Measurements from ENCODE around the gene OOSP1. TPM values are rescaled to one million over a fixed set of nuclear protein-coding genes. Genes with fewer than 3 reads are reported as not detected.
"Not testable (repeated sequence)": the region's sequence is repeated elsewhere in the genome, so short reads cannot be mapped to it uniquely, and the experiment has no call there.

Gene OOSP1
- total RNA-seq, 1 donor from 2014 or later: not detected

- ATAC-seq (no peak), DNase-seq (no peak)
- Histone ChIP-seq H3K4me3 (no peak overlapping the region), H3K27me3 (no peaks in the 10 kb centered on the region), H3K36me3 (no peaks in the 10 kb centered on the region), H3K4me1 (no peaks in the 10 kb centered on the region), H3K27ac (no peak overlapping the region), H3K9me3 (no peaks in the 10 kb centered on the region)
- intact Hi-C loops (cut with DNase I): no loop called here
- no peak for TF ChIP-seq CTCF (IDR thresholded peaks at IDR 0.05)
Observed at GRCh38 chr11:59900366-59901126, 37.7 kb upstream of the OOSP1 start.

GRCh38 chr11:59901306-59901705 is 36.9 kb upstream of the OOSP1 start:
- ATAC-seq: no peak
- no peaks in the 10 kb centered on the region for H3K4me1 ChIP-seq
- H3K4me3 ChIP-seq: no peak overlapping the region
- no peaks in the 10 kb centered on the region for H3K27me3 ChIP-seq
- intact Hi-C loops (cut with DNase I): no loop called here
- DNase-seq: no peak
- H3K9me3 ChIP-seq: no peaks in the 10 kb centered on the region
- H3K27ac ChIP-seq: no peak overlapping the region
- TF ChIP-seq CTCF (IDR thresholded peaks at IDR 0.05): no peak
- H3K36me3 ChIP-seq: no peaks in the 10 kb centered on the region

GRCh38 chr11:59903569-59903968 is 34.7 kb upstream of the OOSP1 start:
- H3K36me3 ChIP-seq; intact Hi-C loops (cut with DNase I); H3K4me1 ChIP-seq; H3K27ac ChIP-seq; H3K27me3 ChIP-seq; DNase-seq; H3K4me3 ChIP-seq; ATAC-seq; H3K9me3 ChIP-seq: not testable (repeated sequence)

- Histone ChIP-seq H3K27ac (no peak overlapping the region), H3K4me3 (no peak overlapping the region), H3K27me3 (no peaks in the 10 kb centered on the region), H3K4me1 (no peaks in the 10 kb centered on the region), H3K36me3 (no peaks in the 10 kb centered on the region), H3K9me3 (peaks cover 18% of the 10 kb centered on the region)
- intact Hi-C loops (cut with DNase I): no loop called here
- no peak for DNase-seq
- no peak for ATAC-seq
- TF ChIP-seq CTCF (IDR thresholded peaks at IDR 0.05): no peak
Observed at GRCh38 chr11:59918480-59918879, 19.8 kb upstream of the OOSP1 start.

GRCh38 chr11:59918987-59919589 is 19.1 kb upstream of the OOSP1 start:
- intact Hi-C loops (cut with DNase I): no loop called here

More at GRCh38 chr11:59918987-59919589, 19.1 kb upstream of the OOSP1 start:
- Histone ChIP-seq H3K9me3 (peaks cover 24% of the 10 kb centered on the region), H3K4me3 (no peak overlapping the region), H3K36me3 (no peaks in the 10 kb centered on the region), H3K4me1 (no peaks in the 10 kb centered on the region), H3K27me3 (no peaks in the 10 kb centered on the region), H3K27ac (no peak overlapping the region)
- DNase-seq: no peak
- TF ChIP-seq CTCF (IDR thresholded peaks at IDR 0.05): peak; percentile 37
- peak; percentile 57 for ATAC-seq

Data from upper lobe of right lung (tissue), 1 donor.